PFSK-1 (cell line): Measurements from ENCODE around the gene RPL10A.

Source experiments
- FOXP2 ChIP-seq: optimal IDR thresholded peaks from 2 replicates; pipeline ENCODE3; 2011; ENCODE audit warnings: borderline replicate concordance, control low read depth, inconsistent platforms; ENCODE audit not compliant: insufficient read depth; ENCODE audit errors: extremely low read length, extremely low read depth
- POLR2AphosphoS5 ChIP-seq: IDR thresholded peaks from 2 replicates; pipeline ENCODE4 v1.6.1; 2012; ENCODE audit warnings: low read depth, mild to moderate bottlenecking, control low read depth, low read length, moderate library complexity
- REST ChIP-seq, 2 experiments: IDR thresholded peaks; 2 replicates each; pipeline versions ENCODE4 v1.6.1 to v1.8.0; 2011 to 2012; ENCODE audit warnings: low read depth in 2 of 2, low read length in 2 of 2, control low read depth in 1 of 2, inconsistent platforms in 1 of 2, mild to moderate bottlenecking in 1 of 2, moderate library complexity in 1 of 2; ENCODE audit not compliant: insufficient read depth in 1 of 2
- SIN3A ChIP-seq: IDR thresholded peaks from 2 replicates; pipeline ENCODE4 v1.6.1; 2012; ENCODE audit warnings: mild to moderate bottlenecking, low read length, moderate library complexity, borderline replicate concordance; ENCODE audit not compliant: insufficient read depth
- TAF1 ChIP-seq: IDR thresholded peaks from 2 replicates; pipeline ENCODE4 v1.6.1; 2012; ENCODE audit warnings: low read length, control low read depth, borderline replicate concordance; ENCODE audit not compliant: insufficient read depth

Gene RPL10A

GRCh38 chr6:35457907-35458306 is 10.3 kb upstream of the RPL10A start:
- TF ChIP-seq SIN3A = no peak
- no peak for TF ChIP-seq POLR2AphosphoS5
- no peak for TF ChIP-seq TAF1
- no peak for TF ChIP-seq REST (IDR thresholded peaks at IDR 0.05; ENCODE audit: insufficient read depth in 1 of 2, low read depth in 2 of 2, low read length in 2 of 2)
- no peak for TF ChIP-seq FOXP2

- TF ChIP-seq REST (IDR thresholded peaks at IDR 0.05; ENCODE audit: insufficient read depth in 1 of 2, low read depth in 2 of 2, low read length in 2 of 2) (no peak), POLR2AphosphoS5 (no peak), SIN3A (no peak), TAF1 (no peak)
These were observed 6.9 kb upstream of the RPL10A start for GRCh38 chr6:35461270-35461669.

GRCh38 chr6:35463292-35463691 is 4.9 kb upstream of the RPL10A start:
- TF ChIP-seq FOXP2 (no peak), POLR2AphosphoS5 (no peak), TAF1 (no peak), REST (IDR thresholded peaks at IDR 0.05; ENCODE audit: insufficient read depth in 1 of 2, low read depth in 2 of 2, low read length in 2 of 2) (no peak), SIN3A (no peak)

- TF ChIP-seq REST (IDR thresholded peaks at IDR 0.05; ENCODE audit: insufficient read depth in 1 of 2, low read depth in 2 of 2, low read length in 2 of 2) = no peak
- no peak for TF ChIP-seq SIN3A
- no peak for TF ChIP-seq TAF1
- no peak for TF ChIP-seq POLR2AphosphoS5
- TF ChIP-seq FOXP2 = no peak
These were observed 2.6 kb upstream of the RPL10A start for GRCh38 chr6:35465646-35466045.

- no peak for TF ChIP-seq TAF1
- TF ChIP-seq POLR2AphosphoS5 = no peak
- 0 out of 2 replicates have a peak, but pooled peaks have one; percentile 35 for TF ChIP-seq SIN3A
- no peak for TF ChIP-seq REST (IDR thresholded peaks at IDR 0.05; ENCODE audit: insufficient read depth in 1 of 2, low read depth in 2 of 2, low read length in 2 of 2)
- no peak for TF ChIP-seq FOXP2
These were observed 964 bp downstream of the RPL10A start for GRCh38 chr6:35468980-35469750.
